SK-N-SH treated with all-trans-retinoic acid at 6 μM for 48 hours (cell line): Measurements from ENCODE around the gene IFT172.

Experiments
- ARNTL ChIP-seq: fragments of 450-650 bp; formaldehyde crosslinking; IDR thresholded peaks from 2 replicates; pipeline ENCODE4 v1.5.0; 2020; ENCODE audit warnings: low read depth, mild to moderate bottlenecking, moderate library complexity, borderline replicate concordance
- BACH2 ChIP-seq: fragments of 250-450 bp; sonication (Bioruptor Pico); IDR thresholded peaks from 2 replicates; pipeline ENCODE4 v1.9.0; 2021; ENCODE audit warnings: mild to moderate bottlenecking, borderline replicate concordance
- CREB5 ChIP-seq: fragments of 250-450 bp; sonication (Bioruptor Pico); IDR thresholded peaks from 2 replicates; pipeline ENCODE4 v1.5.1; 2020; ENCODE audit warnings: low read depth, mild to moderate bottlenecking, moderate library complexity
- ISL1 ChIP-seq: fragments of 250-450 bp; sonication (Bioruptor Pico); IDR thresholded peaks from 2 replicates; pipeline ENCODE4 v2.1.2; 2022; ENCODE audit warnings: mild to moderate bottlenecking, moderate library complexity
- OSR1 ChIP-seq: fragments of 250-450 bp; sonication (Bioruptor Pico); IDR thresholded peaks from 2 replicates; pipeline ENCODE4 v1.8.0; 2022; ENCODE audit warnings: moderate library complexity, mild to moderate bottlenecking, inconsistent platforms
- PATZ1 ChIP-seq: fragments of 250-450 bp; sonication (Bioruptor Pico); IDR thresholded peaks from 2 replicates; pipeline ENCODE4 v1.8.0; 2020; ENCODE audit warnings: mild to moderate bottlenecking, moderate library complexity, borderline replicate concordance
- POU6F1 ChIP-seq: fragments of 250-450 bp; sonication (Bioruptor Pico); IDR thresholded peaks from 2 replicates; pipeline ENCODE4 v1.8.0; 2021; ENCODE audit warnings: low read depth, mild to moderate bottlenecking, moderate library complexity, borderline replicate concordance
- PPARA ChIP-seq: fragments of 250-450 bp; sonication (Bioruptor Pico); IDR thresholded peaks from 2 replicates; pipeline ENCODE4 v1.5.0; 2020; ENCODE audit warnings: mild to moderate bottlenecking, borderline replicate concordance
- SNAI2 ChIP-seq: fragments of 250-450 bp; sonication (Bioruptor Pico); IDR thresholded peaks from 2 replicates; pipeline ENCODE4 v1.5.0; 2020; ENCODE audit warnings: mild to moderate bottlenecking, moderate library complexity
- ZC3H10 ChIP-seq: fragments of 250-450 bp; sonication (Bioruptor Pico); IDR thresholded peaks from 2 replicates; pipeline ENCODE4 v1.5.1; 2021; ENCODE audit warnings: mild to moderate bottlenecking, moderate library complexity
- ZFP3 ChIP-seq: fragments of 250-450 bp; sonication (Bioruptor Pico); IDR thresholded peaks from 2 replicates; pipeline ENCODE4 v1.5.0; 2020; ENCODE audit warnings: mild to moderate bottlenecking, moderate library complexity
- ZNF565 ChIP-seq: fragments of 450-650 bp; formaldehyde crosslinking; conservative IDR thresholded peaks from 2 replicates; pipeline ENCODE4 v1.5.0; 2020; ENCODE audit warnings: low read depth, mild to moderate bottlenecking, moderate library complexity
- ZNF70 ChIP-seq: fragments of 450-650 bp; formaldehyde crosslinking; IDR thresholded peaks from 2 replicates; pipeline ENCODE4 v1.5.0; 2020; ENCODE audit warnings: mild to moderate bottlenecking, moderate library complexity

- TF ChIP-seq ZNF70 (no peak), ZFP3 (CRISPR knock-in tag) (no peak), CREB5 (CRISPR knock-in tag) (no peak), ZC3H10 (CRISPR knock-in tag) (no peak), OSR1 (CRISPR knock-in tag) (no peak), SNAI2 (CRISPR knock-in tag) (no peak), PPARA (CRISPR knock-in tag) (no peak), ISL1 (CRISPR knock-in tag) (no peak), BACH2 (no peak), ARNTL (CRISPR knock-in tag) (no peak), POU6F1 (CRISPR knock-in tag) (no peak), PATZ1 (CRISPR knock-in tag) (no peak), ZNF565 (no peak)
Measured at GRCh38 chr2:27492557-27492956, 3.0 kb upstream of the IFT172 start.
